Epithelial cell of umbilical artery (primary cell): ENCODE measurements around the gene APOC1. TPM values are rescaled to one million over a fixed set of nuclear protein-coding genes. Genes with fewer than 3 reads are reported as not detected.

Experiments
- total RNA-seq: library from RNA; depleted of rRNA; stranded (reverse); fragments of >200 nt; gene quantifications from 2 replicates; pipeline ENCODE4 v1.2.3, GENCODE V29; 2014

The APOC1 gene
- 0.91 and 4.5 TPM in 2 replicates for total RNA-seq

GRCh38 chr19:44914433-44915206 is at the start of gene APOC1:
TSS of gene APOC1 (plus strand) at chr19:44914608. CDS start at chr19:44914892, 284 bp downstream.

GRCh38 chr19:44891016-44891882 is 23.2 kb upstream of the APOC1 start, which contains the start of gene TOMM40:
TSS of gene TOMM40 (plus strand) at chr19:44891254. CDS start at chr19:44891416, 162 bp downstream.

GRCh38 chr19:44905437-44906160 is 8.8 kb upstream of the APOC1 start, which contains the start of gene APOE:
TSS of gene APOE (plus strand) at chr19:44905796. CDS start at chr19:44906625, 829 bp downstream.

DNA sequence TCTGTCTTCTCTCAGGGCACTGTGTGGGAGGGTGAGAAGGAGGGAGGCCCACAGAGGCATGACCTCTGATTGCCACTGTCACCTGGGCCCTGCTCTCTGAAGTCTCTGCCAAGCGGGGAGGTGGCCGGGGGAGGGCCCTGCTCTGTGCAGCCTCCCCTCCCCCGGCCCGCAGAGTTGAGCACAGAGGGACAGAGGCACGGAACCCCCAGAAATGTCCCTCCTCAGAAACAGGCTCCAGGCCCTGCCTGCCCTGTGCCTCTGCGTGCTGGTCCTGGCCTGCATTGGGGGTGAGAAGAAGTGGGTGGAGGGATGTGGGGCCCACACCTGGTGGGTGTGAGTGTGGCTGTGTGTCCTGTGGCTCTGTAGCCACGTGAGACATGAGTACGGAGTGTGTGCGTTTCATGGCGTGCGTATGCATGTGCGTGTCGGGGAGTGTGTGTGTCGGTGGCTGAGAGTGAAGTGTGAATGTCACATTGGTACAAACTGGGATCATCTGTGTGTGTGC is 27.7 kb downstream of the APOC1 start, which contains the start of gene APOC4:
APOC4 (plus strand) TSS at position 171 of the 505 bp plus-strand sequence; CDS start at position 212, 41 bp downstream.

GRCh38 chr19:44954649-44955504 is 40.5 kb downstream of the APOC1 start, which contains the start of gene CLPTM1:
TSS of gene CLPTM1 (plus strand) at chr19:44955380. CDS start at chr19:44955396, 16 bp downstream.

Other genes starting within 250 kb of the APOC1 start
- gene CEACAM19, start 243.1 kb upstream of the APOC1 start, total RNA-seq = 0.30 and 0.32 TPM in 2 replicates
- not detected in 2 replicates for gene CEACAM16, start 215.5 kb upstream of the APOC1 start, total RNA-seq
- 1.9 and 2.1 TPM in 2 replicates for gene BCL3, start 165.9 kb upstream of the APOC1 start, total RNA-seq
- 0.30 TPM in 1 of 2 replicates, not detected in the other for gene CBLC, start 136.7 kb upstream of the APOC1 start, total RNA-seq
- 10.0 and 19.8 TPM in 2 replicates for gene BCAM, start 105.5 kb upstream of the APOC1 start, total RNA-seq
- gene NECTIN2, start 68.3 kb upstream of the APOC1 start, total RNA-seq = 109 and 121 TPM in 2 replicates
- 66.6 and 69.3 TPM in 2 replicates for gene TOMM40, start 23.4 kb upstream of the APOC1 start, total RNA-seq
- 0.97 and 3.3 TPM in 2 replicates for gene APOE, start 8.8 kb upstream of the APOC1 start, total RNA-seq
- not detected in 2 replicates for gene APOC4, start 27.6 kb downstream of the APOC1 start, total RNA-seq
- gene APOC2, start 31.4 kb downstream of the APOC1 start, total RNA-seq = not detected in 2 replicates
- gene CLPTM1, start 40.8 kb downstream of the APOC1 start, total RNA-seq = 20.4 and 33.8 TPM in 2 replicates
- 8.4 and 8.8 TPM in 2 replicates for gene RELB, start 86.9 kb downstream of the APOC1 start, total RNA-seq
- 9.1 and 14.6 TPM in 2 replicates for gene CLASRP, start 124.4 kb downstream of the APOC1 start, total RNA-seq
- gene ZNF296, start 161.9 kb downstream of the APOC1 start, total RNA-seq = under 0.01 TPM in 1 of 2 replicates, not detected in the other
- gene GEMIN7, start 164.7 kb downstream of the APOC1 start, total RNA-seq = 30.5 and 33.5 TPM in 2 replicates
- 23.1 and 26.6 TPM in 2 replicates for gene PPP1R37, start 178.6 kb downstream of the APOC1 start, total RNA-seq
- gene NKPD1, start 246.4 kb downstream of the APOC1 start, total RNA-seq = 0.30 and 0.32 TPM in 2 replicates